ENCODE measurements around the gene PBX1.
"Not testable (repeated sequence)": the region's sequence is repeated elsewhere in the genome, so short reads cannot be mapped to it uniquely, and the experiment has no call there.

PBX1 gene

DNA sequence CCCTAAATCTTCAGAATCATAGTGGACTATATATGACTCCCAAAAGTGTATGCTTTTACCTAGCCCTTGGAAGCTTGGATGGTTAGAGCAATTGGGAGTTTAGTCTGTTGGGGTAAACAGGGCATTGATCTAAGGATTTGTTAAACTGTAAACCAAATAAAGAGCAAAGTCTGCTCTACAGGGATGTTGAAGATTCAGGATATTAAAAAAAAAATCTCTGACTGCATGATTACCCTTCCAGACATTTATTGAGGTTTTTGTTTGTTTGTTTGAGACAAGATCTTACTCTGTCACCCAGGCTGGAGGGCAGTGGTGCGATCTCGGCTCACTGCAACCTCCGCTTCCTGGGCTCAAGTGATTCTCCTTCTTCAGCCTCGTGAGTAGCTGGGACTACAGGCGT, 31.6 kb downstream of the PBX1 start:
- DNase-seq (no peak), ATAC-seq (no peak)

DNA sequence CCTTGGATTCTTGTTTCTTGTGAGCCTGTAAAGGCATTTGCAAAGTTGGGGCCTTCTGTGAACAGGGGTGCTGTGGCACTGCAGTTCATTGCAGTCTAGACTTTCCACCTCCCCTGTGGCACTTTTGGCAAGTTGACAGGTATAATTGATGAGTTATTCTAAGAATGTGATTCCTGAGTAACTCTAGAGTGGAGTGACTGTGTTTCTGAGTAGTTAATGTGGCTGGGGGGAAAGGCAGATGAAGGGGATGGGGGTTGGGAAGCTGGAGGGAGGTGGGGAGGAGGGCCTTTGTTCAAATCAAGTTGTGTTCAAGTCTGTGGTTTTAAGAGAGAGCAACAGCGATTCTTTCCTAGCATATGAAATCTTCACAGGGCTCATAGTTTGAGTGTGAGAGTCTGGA, 32.9 kb downstream of the PBX1 start:
- no peak for DNase-seq
- ATAC-seq = no peak

DNA sequence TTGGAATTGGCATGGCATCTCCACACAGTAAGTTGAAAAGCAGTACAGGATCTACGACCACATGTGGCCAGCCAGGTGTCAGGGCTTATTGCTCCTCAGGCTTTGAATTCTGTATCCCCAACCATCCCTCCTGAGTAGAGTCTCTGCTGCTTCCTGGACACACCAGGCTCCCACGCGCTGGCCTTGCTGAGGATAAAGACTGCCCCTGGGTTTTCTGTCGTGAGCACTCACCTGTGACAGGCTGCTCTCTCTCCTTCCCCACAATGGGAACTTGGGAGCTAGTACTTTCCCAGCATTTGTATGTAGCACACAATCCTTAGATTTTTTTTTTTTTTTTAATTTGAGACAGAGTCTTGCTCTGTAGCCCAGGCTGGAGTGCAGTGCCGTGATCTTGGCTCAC, 33.6 kb downstream of the PBX1 start:
- no peak for ATAC-seq
- no peak for DNase-seq

DNA sequence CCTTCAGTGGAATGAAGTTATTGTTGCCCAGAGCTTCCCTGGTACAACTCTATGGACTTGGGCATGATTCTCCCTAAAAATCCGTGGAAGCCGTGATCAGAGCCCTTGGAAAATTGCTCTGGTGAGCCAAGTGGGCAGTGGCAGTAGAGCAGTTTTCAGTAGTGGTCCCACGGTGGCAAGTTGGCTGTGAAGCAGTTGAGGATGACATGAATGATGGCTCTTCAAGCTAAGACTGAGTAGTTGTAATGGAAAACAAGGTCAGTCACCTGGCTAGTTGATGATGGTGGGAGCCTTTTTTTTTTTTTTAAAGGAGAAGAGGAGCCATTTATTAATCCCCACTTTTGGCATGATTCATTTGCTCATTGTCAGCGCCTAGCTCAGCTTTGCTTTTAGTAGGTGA, 36.2 kb downstream of the PBX1 start:
- DNase-seq (no peak), ATAC-seq (no peak)

DNA sequence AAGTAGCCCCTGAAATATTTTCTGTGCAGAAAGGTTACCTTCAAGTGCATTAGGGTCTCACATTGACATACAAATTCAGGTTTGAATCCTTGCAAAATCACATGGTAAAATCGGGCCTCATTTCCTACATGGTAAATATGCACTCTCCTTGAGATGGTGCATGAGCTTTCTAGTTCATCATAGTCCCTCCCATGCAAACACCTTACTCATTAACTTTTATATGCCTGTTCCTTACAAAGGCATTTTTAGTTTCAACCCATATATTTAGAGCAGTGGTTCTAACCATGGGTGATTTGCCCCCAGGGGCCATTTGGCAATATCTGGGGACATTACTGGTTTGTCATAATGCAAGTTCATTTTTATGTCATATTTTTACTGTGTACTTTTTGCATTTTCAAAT, 37.2 kb downstream of the PBX1 start:
- ATAC-seq = no peak
- DNase-seq = no peak

DNA sequence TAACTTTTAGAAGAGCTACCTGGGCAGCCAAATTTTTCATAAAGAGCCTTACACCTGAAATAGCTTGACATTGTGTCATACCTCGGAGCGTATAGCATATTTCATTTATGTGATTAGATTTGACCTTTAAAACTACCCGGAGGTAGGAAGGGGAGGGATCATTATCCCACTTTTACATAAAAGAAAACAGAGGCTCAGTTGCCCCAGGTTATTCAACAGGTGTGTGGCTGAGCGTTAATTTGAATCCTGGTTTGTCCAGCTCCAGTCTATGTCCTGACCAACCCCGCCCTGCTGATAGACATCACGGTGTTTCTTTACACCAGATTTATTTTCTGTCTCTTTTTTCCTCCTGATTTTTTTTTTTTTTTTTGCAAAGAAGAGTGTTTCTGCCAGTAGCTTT, 39.7 kb downstream of the PBX1 start:
- ATAC-seq (no peak), DNase-seq (no peak)

DNA sequence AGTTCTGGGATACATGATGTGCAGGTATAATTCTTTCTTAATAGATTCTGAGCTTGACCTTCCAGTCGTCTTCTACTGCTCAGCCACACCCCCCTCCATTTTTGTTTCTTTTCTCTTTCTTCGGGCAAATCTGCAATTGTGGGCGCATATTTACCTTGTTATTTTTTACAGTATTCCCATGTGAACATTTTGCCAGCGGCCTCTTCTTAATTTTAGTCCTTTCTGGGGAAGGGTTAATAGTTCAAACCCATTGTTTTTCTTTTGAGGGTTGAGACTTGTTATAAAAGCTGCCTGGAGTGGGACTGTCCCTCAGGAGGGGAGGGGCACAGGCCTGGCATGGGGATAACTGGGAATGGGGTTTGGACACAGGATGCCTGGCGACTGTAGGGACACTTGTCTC, 40.3 kb downstream of the PBX1 start:
- no peak for DNase-seq
- ATAC-seq = no peak

DNA sequence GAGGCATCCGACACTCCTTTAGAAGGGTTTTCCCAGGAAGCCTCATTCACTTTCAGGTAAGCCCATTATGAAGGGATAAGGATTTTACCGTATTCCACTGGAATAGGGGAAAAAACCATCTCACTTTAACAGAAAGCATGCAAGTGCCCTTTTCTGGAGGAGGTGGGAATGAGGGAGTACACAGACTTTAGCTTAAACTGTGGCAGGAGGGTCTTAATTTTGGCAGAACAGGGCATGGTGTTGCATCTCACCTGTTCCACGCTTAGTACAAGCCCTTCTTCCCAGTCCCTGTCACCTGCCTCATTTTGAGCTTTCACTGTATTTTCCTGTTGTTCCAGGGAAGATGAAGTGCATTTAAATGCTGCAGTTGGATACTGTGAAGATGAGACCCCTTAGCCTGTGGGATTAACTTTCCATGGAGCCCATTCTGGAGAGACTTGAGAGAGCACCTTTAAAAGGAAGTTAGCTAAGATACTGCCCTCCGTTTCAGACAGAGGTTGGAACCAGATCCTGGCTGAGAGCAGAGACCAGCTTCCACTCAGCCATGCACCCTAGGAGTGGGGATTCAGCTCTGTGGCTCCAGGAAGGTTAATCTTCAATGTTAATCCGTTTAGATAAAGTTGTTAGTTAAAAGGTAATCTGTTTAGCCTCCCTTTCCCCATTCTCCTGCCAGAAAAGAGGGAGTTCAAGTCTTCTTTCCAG, 42.6 kb downstream of the PBX1 start:
- no peak for ATAC-seq

DNA sequence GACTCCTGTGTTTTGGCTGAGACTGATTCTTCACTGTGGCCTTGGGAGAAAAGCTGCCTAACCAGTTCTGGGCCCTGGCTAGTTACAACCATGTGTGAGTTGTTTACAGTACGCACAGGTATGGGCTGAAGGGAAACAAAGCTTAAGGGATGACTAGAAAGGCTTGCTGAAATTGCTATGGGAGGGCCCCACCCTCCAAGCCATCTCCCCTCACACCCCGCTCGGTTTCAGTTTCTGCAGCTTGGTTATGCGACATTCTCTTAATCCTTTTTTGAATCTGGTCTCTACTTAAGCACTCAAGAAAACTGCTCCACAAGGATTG, 43.1 kb downstream of the PBX1 start:
- no peak for DNase-seq
- ATAC-seq = no peak

More for the DNA sequence above, 42.6 kb downstream of the PBX1 start:
- DNase-seq = no peak

DNA sequence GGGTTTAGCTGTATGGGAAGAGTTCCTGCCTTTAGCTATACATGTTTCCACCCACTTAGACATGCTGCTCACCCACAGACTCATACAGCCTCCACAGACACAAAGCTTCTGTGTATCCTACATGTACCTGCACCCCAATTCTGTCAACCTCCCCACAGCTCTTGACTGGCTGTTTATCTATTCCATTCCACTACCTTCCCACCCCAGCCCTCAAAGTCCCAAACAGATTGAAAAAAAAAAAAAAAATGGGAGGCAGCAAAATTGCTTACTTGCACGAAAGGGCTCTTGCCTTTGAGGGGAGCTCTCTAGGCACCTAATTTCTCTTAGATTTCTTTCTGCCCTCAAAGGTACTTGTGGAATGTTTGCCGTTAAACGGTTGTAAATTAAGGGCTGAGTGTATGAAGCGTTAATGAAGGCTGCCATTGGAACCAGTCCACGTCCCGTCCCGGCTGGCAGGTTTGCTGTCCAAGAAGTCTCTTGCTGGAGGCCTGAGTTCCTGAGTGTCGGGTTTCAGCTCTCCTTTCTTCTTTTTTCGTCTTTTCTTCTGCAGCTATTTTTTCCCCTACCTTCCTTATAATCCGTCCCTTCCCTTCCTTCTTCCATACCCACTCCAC, 43.6 kb downstream of the PBX1 start:
- DNase-seq (no peak), ATAC-seq (no peak)

DNA sequence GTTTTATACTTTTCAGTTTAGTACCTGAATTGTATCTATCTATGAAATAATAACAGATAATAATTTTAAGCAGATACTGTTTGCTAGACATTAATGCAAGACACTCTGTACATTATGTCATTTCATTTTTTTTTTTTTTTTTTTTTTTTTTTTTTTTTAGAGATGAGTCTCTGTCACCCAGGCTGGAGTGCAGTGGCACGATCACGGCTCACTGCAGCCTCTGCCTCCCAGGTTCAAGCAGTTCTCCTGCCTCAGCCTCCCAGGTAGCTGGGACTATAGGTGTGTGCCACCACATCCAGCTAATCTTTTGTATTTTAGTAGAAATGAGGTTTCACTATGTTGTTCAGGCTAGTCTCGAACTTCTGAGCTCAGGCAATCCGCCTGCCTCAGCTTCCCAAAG, 44.8 kb downstream of the PBX1 start:
- ATAC-seq, DNase-seq: not testable (repeated sequence)

DNA sequence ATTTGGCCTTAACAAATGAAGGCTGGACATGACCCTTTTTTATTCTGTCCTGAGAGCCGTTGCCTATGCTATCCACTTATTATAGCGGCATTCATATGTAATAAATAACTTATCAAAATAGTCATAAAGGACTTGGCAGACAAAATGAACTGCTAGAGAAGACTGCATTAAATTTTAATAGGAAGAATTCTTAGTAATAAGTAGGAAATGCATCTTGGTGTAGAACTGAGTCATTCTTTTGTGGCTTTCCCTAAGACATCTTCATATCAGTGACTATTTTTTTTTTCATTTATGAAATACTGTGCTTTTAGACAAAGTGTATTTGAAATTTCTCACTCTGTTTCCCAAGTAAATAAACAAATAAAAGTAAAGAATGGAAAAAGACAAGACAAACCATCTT, 45.6 kb downstream of the PBX1 start:
- ATAC-seq (no peak), DNase-seq (no peak)

DNA sequence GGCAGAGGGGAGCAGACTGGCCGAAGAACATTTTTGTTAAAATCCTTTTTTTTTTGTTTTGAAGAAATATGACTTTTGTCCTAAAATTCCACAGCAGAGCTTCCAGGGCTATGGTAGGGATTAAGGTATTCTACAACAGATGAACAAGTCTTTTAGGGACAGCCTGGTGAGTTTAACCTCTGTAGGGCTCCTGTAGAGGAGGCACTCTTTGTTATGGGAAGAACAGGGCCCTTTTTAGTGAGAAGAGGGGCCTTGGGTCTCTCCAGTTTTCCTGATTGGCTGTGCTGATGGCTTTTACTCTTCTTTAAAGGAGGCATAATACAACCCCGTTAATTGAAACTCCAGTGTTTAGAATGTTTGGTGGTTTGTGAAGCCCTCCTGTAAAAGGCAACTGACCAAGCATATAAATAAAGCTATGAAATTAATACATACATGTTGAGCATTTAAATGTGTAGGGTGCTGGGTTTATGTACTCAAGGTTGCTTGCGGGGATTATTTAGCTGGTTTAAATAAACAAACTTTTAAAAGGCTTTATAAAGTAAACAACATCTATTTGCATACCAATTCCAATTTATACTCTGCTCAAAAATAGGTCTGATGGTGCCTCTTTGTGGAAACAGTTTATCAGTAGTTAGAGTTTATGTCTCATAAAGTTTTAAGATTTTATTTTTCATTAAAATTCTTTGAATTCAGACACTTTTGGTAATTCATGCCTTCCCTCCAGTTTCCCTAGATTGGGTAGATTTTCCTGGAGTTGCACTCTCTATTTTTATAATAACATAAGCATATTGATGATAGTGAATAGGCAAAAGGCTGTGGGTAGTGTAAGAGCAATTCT, 46.5 kb downstream of the PBX1 start:
- DNase-seq (no peak), ATAC-seq (no peak)

DNA sequence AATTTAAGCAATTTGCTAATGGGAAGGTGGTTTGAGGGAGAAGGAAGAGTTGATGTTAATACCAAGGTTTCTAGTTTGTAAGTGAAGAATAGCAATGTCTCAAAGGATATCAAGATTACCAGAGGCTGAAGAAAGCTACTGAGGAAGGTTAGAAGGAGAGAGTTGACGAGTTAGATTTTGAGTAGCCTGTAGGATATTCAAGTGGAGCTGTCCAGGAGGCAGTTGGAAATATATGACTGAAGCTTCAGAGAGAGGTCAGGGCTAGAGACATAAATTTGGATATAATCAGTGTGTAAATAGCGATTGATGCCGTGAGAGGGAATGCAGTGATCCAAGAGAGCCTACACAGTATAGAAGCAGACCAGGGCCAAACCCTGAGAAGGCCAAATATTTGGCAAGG, 48.4 kb downstream of the PBX1 start:
- no peak for DNase-seq

DNA sequence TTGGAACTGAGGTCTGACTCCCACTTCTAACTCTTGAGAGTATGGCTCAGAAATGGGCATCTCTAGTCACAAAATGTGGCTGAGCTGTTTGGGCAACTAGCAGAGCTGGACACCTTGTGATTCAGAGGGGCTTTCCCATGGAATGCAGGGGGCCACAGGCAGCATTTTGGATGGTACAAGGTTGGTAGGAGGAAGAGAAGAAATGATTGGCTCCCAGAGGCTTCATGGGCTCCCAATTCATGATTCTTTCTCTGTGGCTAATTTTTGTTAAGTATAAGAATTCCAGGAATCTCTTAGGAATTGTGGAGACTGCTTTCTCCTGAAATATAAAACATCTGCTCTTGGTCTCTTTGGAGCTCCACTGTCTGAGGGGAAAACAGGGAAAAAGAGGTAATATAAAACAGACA, 49.7 kb downstream of the PBX1 start:
- ATAC-seq (no peak), DNase-seq (no peak)

More for the DNA sequence above, 48.4 kb downstream of the PBX1 start:
- no peak for ATAC-seq

DNA sequence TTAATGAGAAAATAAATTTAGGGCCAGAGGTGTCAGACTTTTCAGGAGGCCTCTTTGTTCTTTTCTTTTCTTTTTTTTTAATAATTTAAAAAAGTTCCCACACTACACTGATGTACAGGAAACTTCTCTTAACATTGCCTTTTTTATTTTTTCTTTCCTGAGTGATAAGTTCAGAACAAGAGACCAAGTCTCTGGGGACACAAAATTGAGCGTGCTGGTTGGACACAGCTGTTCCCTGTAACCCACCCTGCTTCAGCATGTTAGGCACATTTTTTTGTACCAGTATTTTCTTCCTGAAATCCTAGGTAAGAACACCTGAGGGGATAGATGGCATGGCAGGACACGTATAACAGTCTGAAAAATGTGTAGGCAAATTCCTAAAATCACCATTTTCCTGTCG, 50.1 kb downstream of the PBX1 start:
- DNase-seq = no peak
- ATAC-seq = no peak

DNA sequence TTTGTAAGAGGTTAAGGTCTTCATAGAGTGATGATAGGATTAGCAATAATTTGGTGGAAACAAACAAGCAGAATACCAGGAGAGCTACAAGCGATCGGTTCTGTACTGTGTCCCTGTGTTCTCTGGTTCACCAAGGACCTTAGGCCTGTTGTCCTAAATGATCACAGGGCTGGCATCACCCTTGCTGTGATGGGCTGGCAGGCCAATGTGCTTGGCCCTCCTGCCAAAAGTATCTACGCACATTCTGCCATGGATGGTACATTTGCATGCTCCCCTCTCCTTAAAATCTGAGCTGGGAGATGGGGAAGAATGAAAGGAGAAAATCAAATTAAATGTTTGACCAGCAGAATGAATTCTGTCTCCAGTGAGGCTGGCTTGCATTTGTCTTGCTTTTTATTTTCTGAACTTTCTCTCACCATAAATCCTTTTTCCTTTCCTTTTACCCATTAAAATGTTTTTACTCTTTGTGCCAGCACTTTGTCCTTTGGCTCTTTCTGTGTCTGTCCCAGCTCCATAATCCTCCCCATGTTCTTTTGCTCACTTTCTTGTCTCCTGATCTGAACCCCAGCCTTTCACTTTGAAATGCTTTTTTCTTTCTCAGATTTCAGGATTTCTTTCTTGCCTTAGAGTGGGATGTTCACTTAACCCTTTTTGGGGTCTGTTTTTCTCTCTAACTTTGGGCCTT, 51.7 kb downstream of the PBX1 start:
- ATAC-seq (no peak), DNase-seq (no peak)

DNA sequence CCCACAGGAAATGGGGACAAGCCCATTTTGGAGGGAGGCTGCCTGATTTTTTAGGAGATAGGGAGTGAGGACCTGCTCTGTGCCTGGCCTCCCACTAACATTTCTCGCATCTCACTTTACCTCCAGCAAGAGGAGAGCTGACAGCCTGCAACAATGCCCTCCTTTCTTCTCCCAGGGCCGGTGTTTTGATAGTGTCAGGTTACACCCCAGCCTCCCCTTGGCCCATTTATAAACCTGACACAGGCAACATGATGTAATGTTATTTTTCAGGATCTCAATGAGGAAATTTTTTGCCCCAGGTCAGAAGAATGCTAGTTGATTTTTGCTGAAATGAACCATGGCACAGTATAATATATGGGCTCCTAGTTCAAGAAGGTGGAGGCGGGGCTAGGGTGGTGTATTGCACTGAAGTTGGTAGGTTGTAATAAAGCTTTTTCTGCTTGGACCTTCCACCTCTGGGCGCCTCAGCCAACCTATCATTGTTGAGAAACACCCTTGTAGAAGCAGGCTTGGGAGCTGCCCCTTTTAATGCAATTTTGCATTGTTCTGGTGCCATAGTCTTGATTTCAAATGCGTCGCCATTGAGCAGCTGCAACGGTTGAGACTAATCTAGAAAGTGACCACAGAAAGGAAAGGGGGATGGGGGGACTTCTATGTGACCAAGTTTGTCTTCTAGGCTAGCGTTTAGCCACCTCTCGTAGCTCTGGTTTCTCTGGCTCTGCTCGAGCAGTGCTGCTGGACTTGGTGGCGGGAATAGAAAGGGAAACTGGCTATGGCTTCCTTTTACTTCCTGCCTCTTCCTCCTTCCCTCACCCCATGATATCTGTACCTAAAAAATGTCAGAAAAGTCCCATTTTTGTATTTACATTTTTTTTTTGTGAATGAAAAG, 53.0 kb downstream of the PBX1 start:
- DNase-seq (no peak), ATAC-seq (no peak)

DNA sequence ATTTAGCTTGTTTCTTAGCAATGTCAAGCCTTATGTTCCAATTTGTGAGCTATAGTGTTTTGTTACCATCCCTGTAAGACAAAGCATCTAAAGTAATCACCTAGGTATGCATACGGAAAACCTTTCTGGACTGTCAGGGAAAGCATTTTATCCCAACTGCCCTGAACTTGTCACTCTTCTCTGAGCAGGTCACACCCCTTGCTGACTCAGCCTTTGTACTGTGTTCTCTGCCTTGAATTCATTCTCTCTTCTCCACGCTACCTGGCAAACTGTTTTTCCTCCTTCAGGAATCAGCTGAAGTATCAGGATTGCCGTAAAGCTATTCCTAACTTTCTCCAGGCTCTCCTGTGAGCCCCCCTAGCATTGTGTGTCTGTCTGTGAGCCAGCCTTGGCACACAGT, 54.2 kb downstream of the PBX1 start:
- ATAC-seq = no peak
- DNase-seq = no peak

DNA sequence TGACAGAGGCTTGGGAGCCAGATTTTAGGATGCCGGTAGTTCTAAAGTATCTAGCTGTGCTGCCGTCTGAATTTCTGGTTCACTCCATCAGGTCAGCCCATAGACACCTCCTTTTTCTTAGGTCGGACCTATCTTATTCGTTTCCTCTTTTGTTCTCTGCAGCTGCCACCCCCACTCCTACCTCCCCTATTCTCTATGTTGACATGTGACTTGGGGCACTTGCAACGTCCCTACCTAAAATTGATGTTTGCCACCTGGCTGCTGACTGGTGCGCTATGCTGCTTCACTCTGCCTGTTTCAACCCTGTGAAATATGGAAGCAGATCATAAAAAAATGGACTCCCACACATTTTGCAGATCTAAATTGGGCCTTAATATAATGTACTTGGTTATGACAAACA, 55.3 kb downstream of the PBX1 start:
- DNase-seq (no peak), ATAC-seq (no peak)

DNA sequence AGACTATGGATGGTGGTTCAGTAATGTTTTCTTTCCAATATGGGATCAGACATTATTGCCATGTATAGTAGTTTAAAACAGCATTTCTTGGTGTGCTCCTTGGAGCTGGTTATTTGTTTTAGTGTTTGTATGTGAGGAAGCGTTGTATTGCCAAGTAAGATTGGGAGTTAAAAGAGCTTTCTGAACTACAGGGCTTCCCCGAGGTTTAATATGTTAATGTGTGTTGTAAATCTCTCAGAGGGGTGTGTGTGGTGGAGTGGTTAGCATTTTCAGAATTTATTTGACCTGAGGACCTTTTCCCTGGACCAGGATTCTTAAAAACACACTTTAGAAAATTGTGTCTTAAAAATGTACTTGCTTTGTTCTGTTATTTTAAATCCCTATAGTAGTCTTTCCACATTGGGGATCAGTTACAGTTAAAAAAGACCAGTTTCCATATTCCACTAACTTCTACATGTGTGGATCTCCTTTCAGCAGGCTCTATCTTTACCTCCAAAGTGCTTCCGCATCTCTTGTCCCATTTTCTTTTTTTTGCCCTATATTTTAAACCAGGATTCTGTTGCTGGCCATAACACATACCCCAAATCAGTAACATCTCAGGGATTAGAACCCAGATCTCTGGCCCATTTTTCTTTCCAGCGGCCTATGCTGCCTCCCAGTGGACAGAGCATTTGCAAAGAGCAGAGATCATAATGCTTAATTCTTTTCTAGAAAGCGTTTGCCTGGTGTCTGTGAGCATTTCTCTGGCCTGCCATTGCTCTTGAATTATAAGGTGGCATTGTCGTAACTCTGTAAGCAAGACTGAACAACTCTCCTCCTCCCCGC, 58.6 kb downstream of the PBX1 start:
- no peak for ATAC-seq

More for the DNA sequence above, 58.6 kb downstream of the PBX1 start:
- DNase-seq = no peak

Measured in stimulated activated naive CD8-positive, alpha-beta T cell treated with anti-CD3 and anti-CD28 coated beads, Interleukin-15, Interleukin-2, amounts not matched to agents 100 U/mL and 50 U/mL, for 24 hours (primary cell).